ENCODE measurements around the gene HTR2C.

The HTR2C gene

DNA sequence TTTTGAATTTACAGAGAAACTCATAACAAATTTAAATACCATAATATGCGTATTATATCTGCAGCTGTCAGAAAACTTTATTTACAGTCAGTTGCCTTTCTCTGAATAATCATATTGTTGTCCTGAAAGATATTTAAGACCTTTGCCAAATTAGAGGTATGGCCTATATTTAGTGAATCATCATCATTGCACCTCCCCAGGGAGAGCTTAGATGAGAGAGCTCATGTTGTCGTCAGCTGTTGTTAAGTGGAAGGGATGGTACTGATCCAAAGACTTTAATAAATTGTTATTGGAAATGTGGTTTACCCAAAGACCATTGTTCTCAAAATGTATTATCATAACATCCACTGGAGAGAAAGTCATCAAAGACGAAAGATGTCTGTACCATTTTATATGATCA, 128.6 kb downstream of the HTR2C start:
- no peak overlapping the region for H3K4me3 ChIP-seq (ENCODE audit: low read length)
- no peak for DNase-seq (ENCODE audit: low read depth)
- TF ChIP-seq CTCF (conservative IDR thresholded peaks at IDR 0.05; ENCODE audit: low read depth, low read length) = no peak

- no peak for TF ChIP-seq CTCF (conservative IDR thresholded peaks at IDR 0.05; ENCODE audit: low read depth, low read length)
- DNase-seq (ENCODE audit: low read depth) = no peak
- H3K4me3 ChIP-seq (ENCODE audit: low read length) = no peak overlapping the region
Observed at GRCh38 chrX:114715096-114715495, 131.2 kb downstream of the HTR2C start.

DNA sequence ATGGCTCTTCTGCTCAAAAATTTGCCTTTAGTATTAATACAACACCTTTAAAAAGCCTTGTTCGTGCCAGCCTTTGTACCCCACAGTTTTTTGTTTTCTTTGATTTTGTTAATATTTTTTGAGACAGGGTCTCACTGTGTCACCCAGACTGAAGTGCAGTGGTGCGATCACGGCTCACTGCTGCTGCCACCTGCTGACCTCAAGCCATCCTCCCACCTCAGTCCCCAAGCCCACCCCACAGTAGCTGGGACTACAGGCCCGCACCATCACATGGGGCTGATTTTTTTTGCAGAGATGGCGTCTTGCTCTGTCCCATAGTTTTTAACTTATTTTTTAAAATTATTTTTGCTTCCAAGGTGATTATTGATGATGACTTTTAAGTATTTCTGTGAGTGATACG, 134.0 kb downstream of the HTR2C start:
- H3K4me3 ChIP-seq (ENCODE audit: low read length) = no peak overlapping the region
- no peak for DNase-seq (ENCODE audit: low read depth)
- peak; percentile 51 for TF ChIP-seq CTCF (conservative IDR thresholded peaks at IDR 0.05; ENCODE audit: low read depth, low read length)

DNA sequence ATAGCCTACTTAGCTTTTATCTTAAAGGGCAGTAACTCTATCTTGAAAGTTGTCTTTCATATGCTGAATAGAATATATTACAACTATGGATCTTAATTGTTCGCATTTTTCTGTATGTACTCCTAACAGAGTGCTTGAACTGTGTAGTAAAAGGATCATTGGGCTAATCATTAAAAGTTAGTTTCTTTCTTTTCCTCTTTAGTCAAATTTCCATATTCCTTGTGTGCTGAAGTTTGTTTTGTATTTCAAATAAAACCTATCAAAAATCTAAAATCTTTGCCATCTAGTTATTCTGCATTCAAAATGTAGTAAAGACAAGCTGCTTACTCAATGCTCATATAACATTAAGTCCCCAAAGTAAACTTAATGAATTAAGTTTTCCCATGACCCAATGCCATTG, 182.7 kb downstream of the HTR2C start:
- no peak for DNase-seq (ENCODE audit: low read depth)
- no peak overlapping the region for H3K4me3 ChIP-seq (ENCODE audit: low read length)
- no peak for TF ChIP-seq CTCF (conservative IDR thresholded peaks at IDR 0.05; ENCODE audit: low read depth, low read length)

DNA sequence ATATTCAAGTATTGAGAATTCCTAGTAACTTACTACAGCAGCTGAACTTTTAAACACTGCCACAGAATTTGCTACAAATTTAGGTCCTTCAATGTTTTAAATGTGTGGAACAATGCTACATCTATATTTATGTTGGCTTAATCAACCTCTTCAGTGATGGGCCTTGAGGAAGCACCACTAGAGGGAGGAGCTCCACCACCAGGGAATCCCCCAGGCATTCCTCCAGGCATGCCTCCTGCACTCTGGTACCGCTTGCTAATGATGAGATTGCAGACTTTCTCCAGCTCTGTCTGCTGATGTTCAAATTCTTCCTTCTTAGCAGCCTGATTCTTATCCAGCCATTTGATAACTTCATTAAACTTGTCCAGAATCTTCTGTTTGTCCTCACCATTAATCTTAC, 190.8 kb downstream of the HTR2C start:
- TF ChIP-seq CTCF (conservative IDR thresholded peaks at IDR 0.05; ENCODE audit: low read depth, low read length) = peak; percentile 17
- DNase-seq (ENCODE audit: low read depth) = no peak
- no peak overlapping the region for H3K4me3 ChIP-seq (ENCODE audit: low read length)

DNA sequence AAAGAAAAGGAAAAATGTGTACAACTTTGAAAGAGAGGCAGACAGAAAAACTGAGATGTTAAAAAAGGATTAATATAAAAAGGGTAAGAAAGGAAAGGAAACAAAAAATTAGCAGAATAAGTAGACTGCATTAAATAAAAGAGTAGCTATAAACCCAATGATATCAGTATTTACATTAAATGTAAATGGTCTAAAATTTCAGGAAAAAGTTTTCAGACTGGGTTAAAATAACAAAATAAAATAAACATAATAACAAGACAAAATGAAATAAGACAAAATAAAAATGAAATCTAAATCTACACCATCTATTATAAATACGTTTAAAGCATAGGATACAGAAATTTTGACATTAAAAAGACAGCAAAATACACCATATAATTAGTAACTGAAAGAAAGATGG, 199.0 kb downstream of the HTR2C start:
- DNase-seq (ENCODE audit: low read depth) = no peak
- no peak for TF ChIP-seq CTCF (conservative IDR thresholded peaks at IDR 0.05; ENCODE audit: low read depth, low read length)
- no peak overlapping the region for H3K4me3 ChIP-seq (ENCODE audit: low read length)

DNA sequence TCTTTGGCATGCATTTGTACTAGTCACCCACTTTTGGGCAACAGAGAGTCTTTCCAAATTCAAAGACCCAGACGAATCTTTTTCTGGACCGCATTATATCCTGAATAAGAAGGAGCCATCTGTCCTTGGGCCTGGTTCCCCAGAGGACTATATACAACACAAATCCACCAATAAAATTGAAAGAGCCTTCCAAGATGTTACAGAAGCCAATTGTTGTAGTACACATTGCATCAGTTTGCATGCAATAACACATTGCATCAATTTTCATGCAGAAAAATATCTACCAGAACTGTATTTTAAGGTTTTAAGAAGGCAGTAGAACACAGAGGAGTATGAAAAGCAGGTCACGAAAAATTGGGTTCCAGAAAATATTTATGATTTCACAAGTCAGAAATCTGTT, 203.2 kb downstream of the HTR2C start:
- no peak overlapping the region for H3K4me3 ChIP-seq (ENCODE audit: low read length)
- TF ChIP-seq CTCF (conservative IDR thresholded peaks at IDR 0.05; ENCODE audit: low read depth, low read length) = no peak
- DNase-seq (ENCODE audit: low read depth) = no peak
